K562 (cell line): ENCODE data around the gene C2orf66. TPM values are rescaled to one million over a fixed set of nuclear protein-coding genes. Genes with fewer than 3 reads are reported as not detected.

Experiments used
- ATAC-seq: fragments of 200-7000 bp; cut with Tn5 transposase; 3 replicates; pipeline ENCODE4 v1.9.1; 2020; ENCODE audit warnings: moderate library complexity
- BruUV-seq: library from RNA; stranded (reverse); fragments of 400-500 nt; replicated peaks from 2 replicates; lab custom pipeline; 2021; lab: Mats Ljungman, UMichigan
- CTCF ChIA-PET: fragments of 300-600 bp; formaldehyde crosslinking; extraction: SDS; loops from one replicate; lab custom pipeline; 2021; ENCODE audit warnings: low intra/inter-chr PET ratio; lab: Yijun Ruan, JAX
- POLR2A ChIA-PET: fragments of 300-600, 350-650 bp; sonication (Branson Sonifier 250); formaldehyde crosslinking; extraction: SDS; loops from one replicate; lab custom pipeline; 2021; ENCODE audit warnings: antibody characterized with exemption, inconsistent platforms; lab: Yijun Ruan, JAX
- DNase-seq, 4 experiments: peaks; one replicate each; pipeline versions ENCODE4 v3.0.0 to v3.0.0-alpha.2; 2011 to 2018; ENCODE audit warnings: low spot score in 3 of 4, mixed read lengths in 3 of 4; ENCODE audit errors: extremely low read depth in 1 of 4
- FAIRE-seq: peaks from 2 replicates; lab custom pipeline; 2011; peaks lifted over from hg19 to GRCh38; lab: Jason Lieb, UNC
- H2AFZ ChIP-seq: 2 replicates; pipeline ENCODE4 v1.6.0; 2011; ENCODE audit warnings: low read depth, low read length, control low read depth, inconsistent platforms
- H3K27ac ChIP-seq: fragments of 200-600 bp; 3 replicates; pipeline ENCODE4 v1.8.0; 2011; ENCODE audit warnings: low read depth, mild to moderate bottlenecking, control low read depth, inconsistent platforms, low read length, moderate library complexity, mixed read lengths; ENCODE audit errors: extremely low read depth
- H3K27me3 ChIP-seq, 2 experiments: fragments of 300-600 bp in 1 of 2; 2 replicates in 1 of 2; 3 replicates in 1 of 2; pipeline versions ENCODE4 v1.6.0 to v1.8.0; 2011; ENCODE audit warnings: inconsistent platforms in 2 of 2, low read length in 2 of 2, mild to moderate bottlenecking in 1 of 2, mixed read lengths in 1 of 2, moderate library complexity in 1 of 2; ENCODE audit not compliant: control insufficient read depth in 2 of 2, insufficient read depth in 2 of 2
- H3K36me3 ChIP-seq: fragments of 300-600 bp; 3 replicates; pipeline ENCODE4 v1.8.0; 2011; ENCODE audit warnings: mild to moderate bottlenecking, low read length, inconsistent platforms; ENCODE audit not compliant: control insufficient read depth, insufficient read depth
- H3K4me1 ChIP-seq, 2 experiments: fragments of 200-600 bp in 1 of 2; replicated peaks in 1 of 2; 2 replicates in 1 of 2; 3 replicates in 1 of 2; pipeline versions ENCODE4 v1.5.1 to v1.8.0; 2011; ENCODE audit warnings: inconsistent platforms in 2 of 2, low read length in 2 of 2, mild to moderate bottlenecking in 1 of 2, mixed read lengths in 1 of 2, moderate library complexity in 1 of 2; ENCODE audit not compliant: control insufficient read depth in 2 of 2, insufficient read depth in 2 of 2
- H3K4me2 ChIP-seq: 2 replicates; pipeline ENCODE4 v1.6.1; 2011; ENCODE audit warnings: low read length, control low read depth, inconsistent platforms, mixed read lengths; ENCODE audit not compliant: insufficient read depth
- H3K4me3 ChIP-seq: fragments of 200-600 bp; sonication (generic), shearing (Covaris generic); 2 replicates; pipeline ENCODE4 v1.5.1; 2016; ENCODE audit warnings: control low read depth, inconsistent platforms
- H3K79me2 ChIP-seq: fragments of 200-600 bp; 3 replicates; pipeline ENCODE4 v1.8.0; 2011; ENCODE audit warnings: low read length, inconsistent platforms; ENCODE audit not compliant: control insufficient read depth, insufficient read depth
- H3K9ac ChIP-seq, 2 experiments: 2 replicates each; pipeline versions ENCODE4 v1.6.0 to v1.6.1; 2011; ENCODE audit warnings: low read depth in 2 of 2, low read length in 2 of 2, control low read depth in 1 of 2, inconsistent platforms in 1 of 2, mild to moderate bottlenecking in 1 of 2, mixed read lengths in 1 of 2; ENCODE audit not compliant: insufficient read depth in 1 of 2
- H3K9me1 ChIP-seq: one replicate; pipeline ENCODE4 v1.6.0; 2011; ENCODE audit warnings: inconsistent platforms, mild to moderate bottlenecking, low read length, moderate library complexity; ENCODE audit not compliant: control insufficient read depth, insufficient read depth
- H3K9me3 ChIP-seq: replicated peaks from 2 replicates; pipeline ENCODE4 v1.5.1; 2011; ENCODE audit warnings: low read depth, low read length, inconsistent platforms; ENCODE audit not compliant: control insufficient read depth, insufficient read depth
- H4K20me1 ChIP-seq: replicated peaks from 2 replicates; pipeline ENCODE4 v1.6.1; 2011; ENCODE audit warnings: low read length, inconsistent platforms, mixed read lengths; ENCODE audit not compliant: control insufficient read depth, insufficient read depth
- CBFA2T2 ChIP-seq: fragments of 450-650 bp; conservative IDR thresholded peaks from 2 replicates; pipeline ENCODE4 v1.6.1; 2017; ENCODE audit warnings: mild to moderate bottlenecking
- CTCF ChIP-seq, 3 experiments: IDR thresholded peaks in 2 of 3; conservative IDR thresholded peaks in 1 of 3; 2 replicates each; pipeline ENCODE4 v1.5.1; 2011 to 2012; ENCODE audit warnings: low read length in 3 of 3, mild to moderate bottlenecking in 3 of 3, control low read depth in 2 of 3, improper control_type of control experiment in 1 of 3, inconsistent platforms in 1 of 3, low read depth in 1 of 3, mixed read lengths in 1 of 3, moderate library complexity in 1 of 3; ENCODE audit not compliant: insufficient read depth in 2 of 3
- ERF ChIP-seq: fragments of 450-650 bp; formaldehyde crosslinking; IDR thresholded peaks from 2 replicates; pipeline ENCODE4 v1.4.0; 2020; ENCODE audit warnings: mild to moderate bottlenecking, mixed read lengths
- HNRNPLL ChIP-seq: fragments of 200-400 bp; formaldehyde crosslinking; IDR thresholded peaks from 2 replicates; pipeline ENCODE4 v1.6.1; 2017; ENCODE audit warnings: low read length, low read depth, mild to moderate bottlenecking; ENCODE audit not compliant: poor library complexity, severe bottlenecking
- MTA3 ChIP-seq: fragments of 450-650 bp; formaldehyde crosslinking; IDR thresholded peaks from 2 replicates; pipeline ENCODE4 v1.6.1; 2017; ENCODE audit warnings: mild to moderate bottlenecking, borderline replicate concordance
- PRDM10 ChIP-seq: fragments of 450-650 bp; IDR thresholded peaks from 2 replicates; pipeline ENCODE4 v1.6.1; 2018; ENCODE audit not compliant: partially characterized antibody
- STAT5B ChIP-seq: fragments of 250-450 bp; sonication (Bioruptor Pico); IDR thresholded peaks from 2 replicates; pipeline ENCODE4 v1.8.0; 2021; ENCODE audit warnings: mild to moderate bottlenecking, inconsistent platforms
- U2AF1 ChIP-seq: fragments of 200-400 bp; formaldehyde crosslinking; optimal IDR thresholded peaks from 2 replicates; pipeline ENCODE3; 2017; ENCODE audit warnings: mild to moderate bottlenecking, low read depth, low read length, moderate library complexity
- ZNF134 ChIP-seq: fragments of 250-450 bp; sonication (Bioruptor Pico); conservative IDR thresholded peaks from 2 replicates; pipeline ENCODE4 v1.4.0; 2020
- ZNF239 ChIP-seq: fragments of 250-450 bp; sonication (Bioruptor Pico); IDR thresholded peaks from 2 replicates; pipeline ENCODE4 v1.4.0; 2020; ENCODE audit warnings: mild to moderate bottlenecking
- ZNF395 ChIP-seq: fragments of 200-800 bp; sonication (Bioruptor generic); IDR thresholded peaks from 2 replicates; pipeline ENCODE4 v1.6.1; 2017; ENCODE audit warnings: missing genetic modification characterization, missing compliant biosample characterization
- WGBS: fragments of 100-300 bp; shearing (Covaris generic); methylation state at CpG from one replicate; pipeline ENCODE4 v1.1.6; 2016; ENCODE audit warnings: low coverage, mixed read lengths; ENCODE audit not compliant: insufficient coverage; ENCODE audit errors: missing lambda C conversion rate; 5-methylcytosine and 5-hydroxymethylcytosine counted together
- in situ Hi-C: fragments of 300-500 bp; cut with MboI; formaldehyde crosslinking; loops from 4 replicates; pipeline ENCODE4 v1.15.0; 2018; ENCODE audit warnings: inconsistent platforms, mixed read lengths
- intact Hi-C: fragments of 100-400 bp; cut with micrococcal nuclease; formaldehyde crosslinking; loops from 2 replicates; pipeline ENCODE4 v1.14.2; 2022
- polyA plus RNA-seq, 8 experiments: library from polyadenylated mRNA; depleted of rRNA in 4 of 8; stranded (reverse) in 5 of 8; unstranded in 3 of 8; fragments of >200 nt; fragmentation: Nextera tagmentation in 2 of 8; fragmentation: Illumina TruSeq in 1 of 8; extraction: Ambion mirVana in 2 of 8; extraction: Trizol in 1 of 8; gene quantifications; 2 replicates each; pipeline versions ENCODE4 v1.2.1 to v1.2.3, GENCODE V29; 2011 to 2014; ENCODE audit warnings: inconsistent platforms in 1 of 8, missing spikeins in 1 of 8
- total RNA-seq, 7 experiments: library from RNA; depleted of rRNA in 6 of 7; stranded (reverse); fragments of >200 nt in 6 of 7; fragmentation: Illumina TruSeq in 2 of 7; extraction: Trizol in 2 of 7; gene quantifications; 2 replicates each; pipeline versions ENCODE4 v1.2.1 to v1.2.3, GENCODE V29; 2011 to 2021; ENCODE audit warnings: low replicate concordance in 1 of 7

Gene C2orf66
- total and polyA plus RNA-seq, 9 of the 15 experiments (the other 6 are each of a cell fraction or from before 2014, with no cell fraction given), result not detected

GRCh38 chr2:196758474-196759377, 50.4 kb downstream of the C2orf66 start:
- no peak overlapping the region for H3K4me3 ChIP-seq
- H3K4me2 ChIP-seq, result no peak overlapping the region
- no TSS peak for BruUV-seq
- no peak for ATAC-seq
- intact Hi-C loops, result loop anchor here (5.0 to 10.0 kb wide), 2 partner anchors 304 to 461 kb away; no protein-coding TSS in a partner anchor
- no peaks in the 10 kb centered on the region for H3K79me2 ChIP-seq
- DNase-seq, result no peak
- no peak overlapping the region for H3K27ac ChIP-seq
- H3K9me1 ChIP-seq, result no peaks in the 10 kb centered on the region
- no peak overlapping the region for H2AFZ ChIP-seq
- WGBS, result 88% methylated on average over 3 of the region's 3 CpGs
- H3K36me3 ChIP-seq, result peaks cover 10% of the 10 kb centered on the region; the same call in 2 of the 3 replicates
- H3K9me3 ChIP-seq, result no peaks in the 10 kb centered on the region
- no peaks in the 10 kb centered on the region for H3K4me1 ChIP-seq
- POLR2A ChIA-PET, result no interaction called here
- CTCF ChIA-PET, result interaction anchor here (0.6 kb wide), 1 partner anchor 630 kb away, joined by 6 read pairs; no protein-coding TSS in a partner anchor
- FAIRE-seq, result no peak
- H4K20me1 ChIP-seq, result no peaks in the 10 kb centered on the region
- no peak overlapping the region for H3K9ac ChIP-seq
- H3K27me3 ChIP-seq, result no peaks in the 10 kb centered on the region
- in situ Hi-C loops, result no loop called here
- TF ChIP-seq MTA3 (no peak), U2AF1 (no peak), ERF (CRISPR knock-in tag) (no peak), CBFA2T2 (no peak), PRDM10 (no peak), ZNF395 (no peak), ZNF239 (CRISPR knock-in tag) (no peak), CTCF (IDR thresholded peaks at IDR 0.05 in 2 of 3, conservative IDR thresholded peaks at IDR 0.05 in 1 of 3; ENCODE audit: insufficient read depth in 2 of 3, low read depth in 1 of 3, low read length in 3 of 3) (peak in 1 of 3 experiments; percentile 31; a peak in 2 of 6 replicates), STAT5B (CRISPR knock-in tag) (no peak), HNRNPLL (no peak), ZNF134 (no peak)
